Hepatocyte (in vitro differentiated cells): Measurements from ENCODE around the gene RASA3. TPM values are rescaled to one million over a fixed set of nuclear protein-coding genes. Genes with fewer than 3 reads are reported as not detected.

Experiments used
- DNase-seq: peaks from one replicate; pipeline ENCODE4 v3.0.0-alpha.2; 2016; ENCODE audit warnings: low spot score
- H2AFZ ChIP-seq: fragments of 200-600 bp; sonication (generic); 2 replicates; pipeline ENCODE4 v1.6.0; 2016; ENCODE audit warnings: antibody characterized with exemption, mild to moderate bottlenecking
- H3K27ac ChIP-seq: fragments of 200-600 bp; sonication (generic); 2 replicates; pipeline ENCODE4 v1.5.1; 2016; ENCODE audit warnings: mild to moderate bottlenecking
- H3K27me3 ChIP-seq: fragments of 200-600 bp; sonication (generic); 2 replicates; pipeline ENCODE4 v1.6.1; 2016
- H3K36me3 ChIP-seq: fragments of 200-600 bp; sonication (generic); replicated peaks from 2 replicates; pipeline ENCODE4 v1.5.1; 2016; ENCODE audit warnings: low read depth; ENCODE audit not compliant: insufficient read depth
- H3K4me1 ChIP-seq: fragments of 200-600 bp; sonication (generic); 2 replicates; pipeline ENCODE4 v1.5.1; 2016; ENCODE audit warnings: mild to moderate bottlenecking, moderate library complexity; ENCODE audit not compliant: insufficient read depth
- H3K4me2 ChIP-seq: fragments of 200-600 bp; sonication (generic); 2 replicates; pipeline ENCODE4 v1.6.0; 2016
- H3K4me3 ChIP-seq: fragments of 200-600 bp; sonication (generic); 2 replicates; pipeline ENCODE4 v1.5.1; 2016; ENCODE audit warnings: mild to moderate bottlenecking
- H3K79me2 ChIP-seq: fragments of 200-600 bp; sonication (generic); 2 replicates; pipeline ENCODE4 v1.6.0; 2017; ENCODE audit warnings: mild to moderate bottlenecking
- H3K9me2 ChIP-seq: fragments of 200-600 bp; sonication (generic); replicated peaks from 2 replicates; pipeline ENCODE4 v1.6.0; 2017; ENCODE audit warnings: mild to moderate bottlenecking; ENCODE audit not compliant: insufficient read depth
- H3K9me3 ChIP-seq: fragments of 200-600 bp; sonication (generic); 2 replicates; pipeline ENCODE4 v1.5.1; 2016; ENCODE audit warnings: low read depth, mild to moderate bottlenecking
- H4K20me1 ChIP-seq: fragments of 200-600 bp; sonication (generic); 2 replicates; pipeline ENCODE4 v1.6.0; 2016; ENCODE audit warnings: mild to moderate bottlenecking; ENCODE audit not compliant: insufficient read depth, poor library complexity, severe bottlenecking
- CTCF ChIP-seq: fragments of 200-600 bp; sonication (generic); IDR thresholded peaks from 2 replicates; pipeline ENCODE4 v1.5.1; 2016; ENCODE audit warnings: antibody characterized with exemption, mild to moderate bottlenecking; ENCODE audit not compliant: poor library complexity
- EZH2 ChIP-seq: fragments of 200-600 bp; sonication (generic); IDR thresholded peaks from 2 replicates; pipeline ENCODE4 v1.6.1; 2016; ENCODE audit warnings: antibody characterized with exemption, mild to moderate bottlenecking, borderline replicate concordance
- EZH2phosphoT487 ChIP-seq: fragments of 200-600 bp; sonication (generic); IDR thresholded peaks from one replicate; pipeline ENCODE4 v1.6.1; 2018; ENCODE audit warnings: antibody characterized with exemption, mild to moderate bottlenecking, low read depth, moderate library complexity; ENCODE audit not compliant: unreplicated experiment, severe bottlenecking
- WGBS: methylation state at CpG from one replicate; pipeline ENCODE4 v1.1.6; 2016; ENCODE audit warnings: low lambda C conversion rate; ENCODE audit errors: missing lambda C conversion rate; 5-methylcytosine and 5-hydroxymethylcytosine counted together
- polyA plus RNA-seq: library from polyadenylated mRNA; unstranded; fragments of >200 nt; fragmentation: Nextera tagmentation; extraction: Ambion mirVana; gene quantifications from 2 replicates; pipeline ENCODE4 v1.2.1, GENCODE V29; 2016
- total RNA-seq: library from RNA; depleted of rRNA; stranded (reverse); fragments of >200 nt; gene quantifications from 2 replicates; pipeline ENCODE4 v1.2.3, GENCODE V29; 2014

Gene RASA3
- total and polyA plus RNA-seq, 2 experiments from 2014 or later = 5.6 to 6.1 TPM

GRCh38 chr13:114096811-114097211 lies 35.6 kb downstream of the RASA3 start:
- no peaks in the 10 kb centered on the region for H3K36me3 ChIP-seq
- H3K4me3 ChIP-seq = no peak overlapping the region
- H3K27ac ChIP-seq = no peak overlapping the region
- H3K9me2 ChIP-seq = no peaks in the 10 kb centered on the region
- no peaks in the 10 kb centered on the region for H4K20me1 ChIP-seq
- no peak overlapping the region for H2AFZ ChIP-seq
- whole genome bisulfite sequencing = 96% methylated on average over 18 of the region's 18 CpGs
- TF ChIP-seq CTCF = no peak
- TF ChIP-seq EZH2 = no peak
- no peak for TF ChIP-seq EZH2phosphoT487
- no peaks in the 10 kb centered on the region for H3K27me3 ChIP-seq
- H3K79me2 ChIP-seq = no peaks in the 10 kb centered on the region
- H3K4me1 ChIP-seq = peaks cover 19% of the 10 kb centered on the region
- DNase-seq = no peak
- H3K4me2 ChIP-seq = no peak overlapping the region
- no peaks in the 10 kb centered on the region for H3K9me3 ChIP-seq

GRCh38 chr13:114096031-114096485 lies 36.4 kb downstream of the RASA3 start:
- no peak overlapping the region for H3K4me3 ChIP-seq
- TF ChIP-seq EZH2phosphoT487 (no peak), EZH2 (no peak), CTCF (no peak)
- no peak overlapping the region for H3K4me2 ChIP-seq
- H3K9me3 ChIP-seq = peaks cover 3% of the 10 kb centered on the region
- H4K20me1 ChIP-seq = no peaks in the 10 kb centered on the region
- no peak overlapping the region for H3K27ac ChIP-seq
- no peak overlapping the region for H2AFZ ChIP-seq
- H3K36me3 ChIP-seq = no peaks in the 10 kb centered on the region
- DNase-seq = no peak
- peaks cover 1% of the 10 kb centered on the region for H3K27me3 ChIP-seq
- peaks cover 15% of the 10 kb centered on the region for H3K4me1 ChIP-seq
- H3K9me2 ChIP-seq = no peaks in the 10 kb centered on the region
- no peaks in the 10 kb centered on the region for H3K79me2 ChIP-seq
- WGBS = 94% methylated on average over 23 of the region's 24 CpGs

GRCh38 chr13:114095486-114095885 lies 36.9 kb downstream of the RASA3 start:
- Histone ChIP-seq H3K9me2 (no peaks in the 10 kb centered on the region), H3K79me2 (no peaks in the 10 kb centered on the region), H3K27me3 (peaks cover 6% of the 10 kb centered on the region), H4K20me1 (no peaks in the 10 kb centered on the region), H3K4me1 (peaks cover 9% of the 10 kb centered on the region), H3K9me3 (peaks cover 3% of the 10 kb centered on the region), H2AFZ (no peak overlapping the region), H3K4me2 (no peak overlapping the region), H3K27ac (no peak overlapping the region), H3K4me3 (no peak overlapping the region), H3K36me3 (no peaks in the 10 kb centered on the region)
- WGBS = 94% methylated on average over 4 of the region's 4 CpGs
- no peak for DNase-seq
- TF ChIP-seq CTCF = no peak
- no peak for TF ChIP-seq EZH2phosphoT487
- no peak for TF ChIP-seq EZH2

- no peak overlapping the region for H3K4me3 ChIP-seq
- H3K4me2 ChIP-seq = no peak overlapping the region
- no peak for DNase-seq
- H3K27ac ChIP-seq = no peak overlapping the region
- peaks cover 27% of the 10 kb centered on the region for H3K27me3 ChIP-seq
- TF ChIP-seq EZH2phosphoT487 = no peak
- no peaks in the 10 kb centered on the region for H4K20me1 ChIP-seq
- peaks cover 3% of the 10 kb centered on the region for H3K9me3 ChIP-seq
- H3K9me2 ChIP-seq = no peaks in the 10 kb centered on the region
- no peak overlapping the region for H2AFZ ChIP-seq
- no peaks in the 10 kb centered on the region for H3K4me1 ChIP-seq
- no peaks in the 10 kb centered on the region for H3K79me2 ChIP-seq
- H3K36me3 ChIP-seq = no peaks in the 10 kb centered on the region
Observed at GRCh38 chr13:114093118-114093517, 39.3 kb downstream of the RASA3 start.
